Prostate gland (tissue), 2 donors: Measurements from ENCODE around the gene ARHGEF2.

ENCODE experiments used
- CTCF ChIP-seq, 4 experiments: fragments of 200-600 bp in 2 of 4; fragments of 450-650 bp in 2 of 4; sonication (generic) in 2 of 4; IDR thresholded peaks; 1 replicate in 3 of 4; 2 replicates in 1 of 4; pipeline ENCODE4 v1.5.1; 2016 to 2019; ENCODE audit warnings: antibody characterized with exemption in 4 of 4, mild to moderate bottlenecking in 2 of 4, moderate library complexity in 2 of 4
- POLR2A ChIP-seq: fragments of 450-650 bp; IDR thresholded peaks from one replicate; pipeline ENCODE4 v1.6.1; 2016; ENCODE audit warnings: antibody characterized with exemption, mild to moderate bottlenecking
- POLR2AphosphoS5 ChIP-seq: sonication (generic); formaldehyde crosslinking; IDR thresholded peaks from one replicate; pipeline ENCODE4 v1.6.1; 2017; ENCODE audit warnings: antibody characterized with exemption

DNA sequence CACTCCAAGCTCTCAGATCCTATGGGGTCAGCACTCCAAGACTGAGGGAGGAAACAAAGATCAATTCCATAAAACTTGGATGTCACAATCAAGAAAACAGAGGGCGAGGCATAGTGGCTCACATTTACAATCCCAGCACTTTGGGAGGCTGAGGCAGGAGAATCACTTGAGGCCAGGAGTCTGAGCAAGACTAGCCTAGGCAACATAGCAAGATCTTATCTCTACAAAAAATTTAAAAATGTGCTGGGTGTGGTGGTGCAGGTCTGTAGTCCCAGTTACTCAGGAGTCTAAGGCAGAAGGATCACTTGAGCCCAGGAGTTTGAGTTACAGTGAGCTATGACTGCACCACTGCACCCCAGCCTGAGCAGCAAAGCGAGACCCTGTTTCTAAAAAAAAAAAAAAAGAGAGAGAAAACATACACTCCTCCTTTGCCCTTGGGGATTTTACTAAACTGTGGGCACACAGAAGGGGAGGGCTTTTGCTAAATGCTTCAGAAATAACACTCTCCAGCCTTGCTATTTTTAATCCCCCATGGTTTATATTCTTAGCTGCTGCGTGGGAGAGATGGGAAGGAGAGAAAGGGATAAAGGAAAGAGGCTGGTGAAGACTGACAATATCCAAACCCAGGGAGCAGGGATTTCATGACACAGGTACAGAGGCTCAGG lies 18.1 kb downstream of the ARHGEF2 start:
- no peak for TF ChIP-seq CTCF (IDR thresholded peaks at IDR 0.05)
- no peak for TF ChIP-seq POLR2AphosphoS5
- TF ChIP-seq POLR2A = no peak
